Endothelial cell of umbilical vein (primary cell): ENCODE results near the gene KIAA1671. TPM values are rescaled to one million over a fixed set of nuclear protein-coding genes. Genes with fewer than 3 reads are reported as not detected.

ENCODE experiments used
- BruUV-seq: library from RNA; stranded (reverse); fragments of 400-500 nt; replicated peaks from 2 replicates; lab custom pipeline; 2021; lab: Mats Ljungman, UMichigan
- CTCF ChIA-PET: fragments of 300-600, 350-600 bp; sonication (Branson Sonifier 250); formaldehyde crosslinking; loops from one replicate; lab custom pipeline; 2021; ENCODE audit warnings: antibody characterized with exemption, inconsistent platforms; lab: Charles Lee
- POLR2A ChIA-PET: fragments of 300-600, 350-600 bp; sonication (Branson Sonifier 250); formaldehyde crosslinking; loops from one replicate; lab custom pipeline; 2021; ENCODE audit warnings: antibody characterized with exemption, inconsistent platforms; lab: Charles Lee
- DNase-seq: peaks from one replicate; pipeline ENCODE4 v3.0.0-alpha.2; 2011; ENCODE audit warnings: low read depth, low spot score
- FAIRE-seq: peaks from 2 replicates; lab custom pipeline; 2011; peaks lifted over from hg19 to GRCh38; lab: Jason Lieb, UNC
- H2AFZ ChIP-seq: 2 replicates; pipeline ENCODE4 v1.6.0; 2012; ENCODE audit warnings: low read depth, low read length, control low read depth, inconsistent platforms
- H3K27ac ChIP-seq: 2 replicates; pipeline ENCODE4 v1.5.1; 2011; ENCODE audit warnings: low read depth, mild to moderate bottlenecking, control low read depth, low read length, moderate library complexity; ENCODE audit not compliant: insufficient read depth
- H3K27me3 ChIP-seq, 2 experiments: 2 replicates each; pipeline versions ENCODE4 v1.6.0 to v1.6.1; 2011; ENCODE audit warnings: low read length in 2 of 2, mixed read lengths in 1 of 2; ENCODE audit not compliant: control insufficient read depth in 2 of 2, insufficient read depth in 2 of 2
- H3K36me3 ChIP-seq, 2 experiments: 2 replicates in 1 of 2; 3 replicates in 1 of 2; pipeline ENCODE4 v1.5.1; 2011; ENCODE audit warnings: low read length in 2 of 2, mild to moderate bottlenecking in 1 of 2, moderate library complexity in 1 of 2; ENCODE audit not compliant: control insufficient read depth in 2 of 2, insufficient read depth in 2 of 2; ENCODE audit errors: extremely low read depth in 1 of 2
- H3K4me1 ChIP-seq: 3 replicates; pipeline ENCODE4 v1.5.1; 2011; ENCODE audit warnings: mild to moderate bottlenecking, low read length; ENCODE audit not compliant: control insufficient read depth, insufficient read depth; ENCODE audit errors: extremely low read depth
- H3K4me2 ChIP-seq: 2 replicates; pipeline ENCODE4 v1.6.1; 2011; ENCODE audit warnings: low read length, control low read depth, mixed read lengths; ENCODE audit not compliant: insufficient read depth
- H3K4me3 ChIP-seq, 3 experiments: fragments of 200-600 bp in 1 of 3; sonication (generic), shearing (Covaris generic) in 1 of 3; replicated peaks in 1 of 3; 2 replicates each; pipeline ENCODE4 v1.5.1; 2011 to 2016; ENCODE audit warnings: control low read depth in 3 of 3, low read length in 3 of 3, mild to moderate bottlenecking in 2 of 3, inconsistent platforms in 1 of 3, low read depth in 1 of 3, moderate library complexity in 1 of 3; ENCODE audit not compliant: insufficient read depth in 1 of 3
- H3K79me2 ChIP-seq: 2 replicates; pipeline ENCODE4 v1.6.0; 2012; ENCODE audit warnings: low read length, inconsistent platforms; ENCODE audit not compliant: control insufficient read depth, insufficient read depth
- H3K9ac ChIP-seq: replicated peaks from 2 replicates; pipeline ENCODE3; 2011; ENCODE audit warnings: low read length, control low read depth; ENCODE audit not compliant: insufficient read depth; ENCODE audit errors: extremely low read depth
- H3K9me1 ChIP-seq: replicated peaks from 3 replicates; pipeline ENCODE4 v1.6.0; 2011; ENCODE audit warnings: mild to moderate bottlenecking, low read length; ENCODE audit not compliant: control insufficient read depth, insufficient read depth; ENCODE audit errors: extremely low read depth
- H3K9me3 ChIP-seq: replicated peaks from 2 replicates; pipeline ENCODE4 v1.5.1; 2012; ENCODE audit warnings: low read length, inconsistent platforms; ENCODE audit not compliant: control insufficient read depth, insufficient read depth
- H4K20me1 ChIP-seq: replicated peaks from 2 replicates; pipeline ENCODE3; 2011; ENCODE audit warnings: mild to moderate bottlenecking, low read length; ENCODE audit not compliant: control insufficient read depth, insufficient read depth; ENCODE audit errors: extremely low read depth
- EZH2 ChIP-seq: IDR thresholded peaks from 2 replicates; pipeline ENCODE4 v1.6.1; 2012; ENCODE audit warnings: borderline replicate concordance, low read depth, mild to moderate bottlenecking, moderate library complexity, low read length, inconsistent platforms; ENCODE audit not compliant: severe bottlenecking
- FOS ChIP-seq: IDR thresholded peaks from 2 replicates; pipeline ENCODE4 v1.6.1; 2011; ENCODE audit warnings: mild to moderate bottlenecking, low read length, moderate library complexity, borderline replicate concordance; ENCODE audit not compliant: insufficient read depth
- GATA2 ChIP-seq: IDR thresholded peaks from 2 replicates; pipeline ENCODE4 v1.7.0; 2011; ENCODE audit warnings: low read depth, mild to moderate bottlenecking, moderate library complexity, mixed read lengths, low read length; ENCODE audit not compliant: insufficient read length, insufficient read depth
- JUN ChIP-seq: IDR thresholded peaks from 2 replicates; pipeline ENCODE4 v1.6.1; 2011; ENCODE audit warnings: borderline replicate concordance, low read depth; ENCODE audit not compliant: insufficient read length, insufficient read depth
- MYC ChIP-seq: IDR thresholded peaks from one replicate; pipeline ENCODE4 v1.6.1; 2011; ENCODE audit warnings: mild to moderate bottlenecking, low read depth, low read length
- POLR2A ChIP-seq: IDR thresholded peaks from 2 replicates; pipeline ENCODE4 v1.6.1; 2012; ENCODE audit warnings: low read depth, mild to moderate bottlenecking, control low read depth, low read length
- POLR2AphosphoS5 ChIP-seq: IDR thresholded peaks from 2 replicates; pipeline ENCODE4 v1.6.1; 2012; ENCODE audit warnings: low read depth, mild to moderate bottlenecking, control low read depth, low read length, moderate library complexity; ENCODE audit not compliant: insufficient read depth
- dilution Hi-C: fragments of 300-500 bp; cut with MboI; formaldehyde crosslinking; loops from one replicate; pipeline ENCODE4 v1.15.0; 2019; ENCODE audit warnings: low sequenced_read_pairs; ENCODE audit not compliant: extremely low pct_ligation_motif_present
- intact Hi-C: fragments of 100-400 bp; cut with micrococcal nuclease; formaldehyde crosslinking; loops from one replicate; pipeline ENCODE4 v1.10.0; 2022
- polyA plus RNA-seq, 4 experiments: library from polyadenylated mRNA; depleted of rRNA in 3 of 4; stranded (reverse) in 3 of 4; unstranded in 1 of 4; fragments of >200 nt; gene quantifications; 2 replicates each; pipeline versions ENCODE4 v1.2.1 to v1.2.3, GENCODE V29; 2011 to 2012; ENCODE audit warnings: missing spikeins in 1 of 4
- total RNA-seq: library from RNA; stranded (reverse); gene quantifications from 2 replicates; pipeline ENCODE4 v1.2.3, GENCODE V29; 2021
- TF ChIP-seq, protein P1 (sequence below), 2 donors: IDR thresholded peaks; 1 replicate in 1 of 2; 2 replicates in 1 of 2; pipeline ENCODE4 v1.5.1; 2011; ENCODE audit warnings: low read length in 2 of 2, mild to moderate bottlenecking in 2 of 2, moderate library complexity in 2 of 2, control low read depth in 1 of 2, inconsistent platforms in 1 of 2, low read depth in 1 of 2; ENCODE audit not compliant: insufficient read depth in 1 of 2; ENCODE audit errors: extremely low read depth in 1 of 2
- TF ChIP-seq, protein P2 (sequence below): IDR thresholded peaks from 2 replicates; pipeline ENCODE4 v1.6.1; 2011; ENCODE audit not compliant: insufficient read depth, insufficient read length

The KIAA1671 gene
- total and polyA plus RNA-seq, 2 donors (not counting 3 experiments of a cell fraction or from before 2014, with no cell fraction given) = 23.1 to 85.1 TPM

DNA sequence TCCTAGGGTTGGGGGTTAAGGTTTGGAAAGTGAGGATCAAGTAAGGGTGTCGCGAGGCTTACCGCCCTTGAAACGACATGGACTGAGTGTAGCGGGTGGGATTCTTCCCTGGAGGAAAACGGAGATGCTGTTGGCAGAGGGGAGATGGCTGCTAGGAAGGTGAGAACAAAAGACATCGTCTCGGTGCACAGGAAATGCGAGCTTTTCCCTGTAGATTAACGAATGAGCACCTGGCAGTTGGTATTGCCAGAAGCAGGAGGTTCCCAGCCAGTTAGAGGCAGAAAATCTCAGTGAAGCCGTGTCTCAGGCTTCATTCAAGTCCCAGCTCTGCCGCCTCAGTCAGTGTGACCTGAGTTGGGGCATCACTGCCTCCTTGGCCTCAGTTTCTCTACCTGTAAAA, 4.6 kb upstream of the KIAA1671 start:
- Histone ChIP-seq H2AFZ (no peak overlapping the region), H3K9ac (no peak overlapping the region), H3K27ac (no peak overlapping the region), H3K9me3 (no peaks in the 10 kb centered on the region), H3K9me1 (no peaks in the 10 kb centered on the region), H4K20me1 (no peaks in the 10 kb centered on the region), H3K4me3 (no peak overlapping the region), H3K36me3 (no peaks in the 10 kb centered on the region), H3K27me3 (peaks cover 0 to 9% of the 10 kb centered on the region in 2 experiments), H3K4me1 (no peaks in the 10 kb centered on the region), H3K4me2 (no peak overlapping the region), H3K79me2 (no peaks in the 10 kb centered on the region)
- dilution Hi-C loops = no loop called here
- intact Hi-C loops = no loop called here
- ChIA-PET POLR2A (no interaction called here), CTCF (interaction anchor here (1.1 to 19.2 kb wide), 3 partner anchors 9 to 112 kb away, joined by 3 to 378 read pairs (median 3); no protein-coding TSS in a partner anchor)
- TF ChIP-seq, protein P1, sequence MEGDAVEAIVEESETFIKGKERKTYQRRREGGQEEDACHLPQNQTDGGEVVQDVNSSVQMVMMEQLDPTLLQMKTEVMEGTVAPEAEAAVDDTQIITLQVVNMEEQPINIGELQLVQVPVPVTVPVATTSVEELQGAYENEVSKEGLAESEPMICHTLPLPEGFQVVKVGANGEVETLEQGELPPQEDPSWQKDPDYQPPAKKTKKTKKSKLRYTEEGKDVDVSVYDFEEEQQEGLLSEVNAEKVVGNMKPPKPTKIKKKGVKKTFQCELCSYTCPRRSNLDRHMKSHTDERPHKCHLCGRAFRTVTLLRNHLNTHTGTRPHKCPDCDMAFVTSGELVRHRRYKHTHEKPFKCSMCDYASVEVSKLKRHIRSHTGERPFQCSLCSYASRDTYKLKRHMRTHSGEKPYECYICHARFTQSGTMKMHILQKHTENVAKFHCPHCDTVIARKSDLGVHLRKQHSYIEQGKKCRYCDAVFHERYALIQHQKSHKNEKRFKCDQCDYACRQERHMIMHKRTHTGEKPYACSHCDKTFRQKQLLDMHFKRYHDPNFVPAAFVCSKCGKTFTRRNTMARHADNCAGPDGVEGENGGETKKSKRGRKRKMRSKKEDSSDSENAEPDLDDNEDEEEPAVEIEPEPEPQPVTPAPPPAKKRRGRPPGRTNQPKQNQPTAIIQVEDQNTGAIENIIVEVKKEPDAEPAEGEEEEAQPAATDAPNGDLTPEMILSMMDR (IDR thresholded peaks at IDR 0.05; ENCODE audit: extremely low read depth in 1 of 2, insufficient read depth in 1 of 2, low read depth in 1 of 2, low read length in 2 of 2) = no peak
- TF ChIP-seq JUN (no peak), FOS (no peak), POLR2AphosphoS5 (no peak), GATA2 (no peak), EZH2 (no peak), MYC (no peak), POLR2A (no peak)
- TF ChIP-seq, protein P2, sequence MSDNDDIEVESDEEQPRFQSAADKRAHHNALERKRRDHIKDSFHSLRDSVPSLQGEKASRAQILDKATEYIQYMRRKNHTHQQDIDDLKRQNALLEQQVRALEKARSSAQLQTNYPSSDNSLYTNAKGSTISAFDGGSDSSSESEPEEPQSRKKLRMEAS = no peak
- BruUV-seq = no TSS peak
- no peak for DNase-seq
- FAIRE-seq = no peak
